HG03520 (cell line): ENCODE measurements around the gene CPSF4.

ENCODE experiments used
- ATAC-seq: cut with Tn5 transposase; IDR thresholded peaks from one replicate; pipeline ENCODE4 v1.9.1; 2021; ENCODE audit warnings: mild to moderate bottlenecking, moderate library complexity; ENCODE audit not compliant: unreplicated experiment

Gene CPSF4

GRCh38 chr7:99446096-99446495 lies 7.4 kb downstream of the CPSF4 start:
- ATAC-seq, result no peak

- no peak for ATAC-seq
Observed at GRCh38 chr7:99447943-99448342, 9.2 kb downstream of the CPSF4 start.

GRCh38 chr7:99448855-99449254 lies 10.1 kb downstream of the CPSF4 start:
- no peak for ATAC-seq

- no peak for ATAC-seq
Observed at GRCh38 chr7:99449326-99449725, 10.6 kb downstream of the CPSF4 start.

GRCh38 chr7:99451936-99452335 lies 13.2 kb downstream of the CPSF4 start:
- ATAC-seq, result no peak

GRCh38 chr7:99452541-99452940 lies 13.8 kb downstream of the CPSF4 start:
- no peak for ATAC-seq

- ATAC-seq, result no peak
Observed at GRCh38 chr7:99453105-99453504, 14.4 kb downstream of the CPSF4 start.

- ATAC-seq, result no peak
Observed at GRCh38 chr7:99455874-99456273, 17.1 kb downstream of the CPSF4 start.

GRCh38 chr7:99456288-99456687 lies 17.5 kb downstream of the CPSF4 start:
- no peak for ATAC-seq

- ATAC-seq, result no peak
Observed at GRCh38 chr7:99457050-99457649, 18.4 kb downstream of the CPSF4 start.

GRCh38 chr7:99457650-99458493 lies 19.1 kb downstream of the CPSF4 start:
- ATAC-seq, result no peak

GRCh38 chr7:99459087-99459486 lies 20.3 kb downstream of the CPSF4 start:
- ATAC-seq, result no peak

GRCh38 chr7:99460651-99461050 lies 21.9 kb downstream of the CPSF4 start:
- ATAC-seq, result no peak

- no peak for ATAC-seq
Observed at GRCh38 chr7:99461221-99461620, 22.5 kb downstream of the CPSF4 start.

- no peak for ATAC-seq
Observed at GRCh38 chr7:99465421-99465768, 26.7 kb downstream of the CPSF4 start.

GRCh38 chr7:99468336-99468918 lies 29.7 kb downstream of the CPSF4 start:
- no peak for ATAC-seq

GRCh38 chr7:99469381-99470065 lies 30.8 kb downstream of the CPSF4 start:
- ATAC-seq, result no peak

GRCh38 chr7:99472561-99473314 lies 34.0 kb downstream of the CPSF4 start, which contains the start of gene ZNF789:
ZNF789 (plus strand) TSS chr7:99472890; CDS start chr7:99476457, 3,567 bp downstream.
- peak; percentile 92 for ATAC-seq

GRCh38 chr7:99473315-99473596 lies 34.5 kb downstream of the CPSF4 start:
- ATAC-seq, result peak; percentile 8

GRCh38 chr7:99476107-99476506 lies 37.4 kb downstream of the CPSF4 start:
- no peak for ATAC-seq
